Bronchial epithelial cell (primary cell): Measurements from ENCODE around the gene TRIM31. TPM values are rescaled to one million over a fixed set of nuclear protein-coding genes. Genes with fewer than 3 reads are reported as not detected.

ENCODE experiments used
- DNase-seq: peaks from one replicate; pipeline ENCODE4 v3.0.0-alpha.2; 2010; ENCODE audit warnings: low read depth
- FAIRE-seq: peaks from 2 replicates; lab custom pipeline; 2011; peaks lifted over from hg19 to GRCh38; lab: Jason Lieb, UNC
- H3K27me3 ChIP-seq: 2 replicates; pipeline ENCODE4 v1.5.1; 2011; ENCODE audit warnings: low read length; ENCODE audit not compliant: control insufficient read depth, insufficient read depth
- H3K36me3 ChIP-seq: 2 replicates; pipeline ENCODE4 v1.5.1; 2011; ENCODE audit warnings: low read length; ENCODE audit not compliant: control insufficient read depth, insufficient read depth
- H3K4me3 ChIP-seq: 2 replicates; pipeline ENCODE4 v1.5.1; 2011; ENCODE audit warnings: mild to moderate bottlenecking, low read depth, low read length, control low read depth
- total RNA-seq: library from RNA; depleted of rRNA; stranded (reverse); fragments of >200 nt; gene quantifications from 2 replicates; pipeline ENCODE4 v1.2.1, GENCODE V29; 2014
- TF ChIP-seq, protein P1 (sequence below): IDR thresholded peaks from 2 replicates; pipeline ENCODE4 v1.5.1; 2011; ENCODE audit warnings: mild to moderate bottlenecking, moderate library complexity, low read length, control low read depth, inconsistent platforms; ENCODE audit not compliant: insufficient read depth, severe bottlenecking

The TRIM31 gene
- total RNA-seq, 1 donor from 2014 or later, result not detected

DNA sequence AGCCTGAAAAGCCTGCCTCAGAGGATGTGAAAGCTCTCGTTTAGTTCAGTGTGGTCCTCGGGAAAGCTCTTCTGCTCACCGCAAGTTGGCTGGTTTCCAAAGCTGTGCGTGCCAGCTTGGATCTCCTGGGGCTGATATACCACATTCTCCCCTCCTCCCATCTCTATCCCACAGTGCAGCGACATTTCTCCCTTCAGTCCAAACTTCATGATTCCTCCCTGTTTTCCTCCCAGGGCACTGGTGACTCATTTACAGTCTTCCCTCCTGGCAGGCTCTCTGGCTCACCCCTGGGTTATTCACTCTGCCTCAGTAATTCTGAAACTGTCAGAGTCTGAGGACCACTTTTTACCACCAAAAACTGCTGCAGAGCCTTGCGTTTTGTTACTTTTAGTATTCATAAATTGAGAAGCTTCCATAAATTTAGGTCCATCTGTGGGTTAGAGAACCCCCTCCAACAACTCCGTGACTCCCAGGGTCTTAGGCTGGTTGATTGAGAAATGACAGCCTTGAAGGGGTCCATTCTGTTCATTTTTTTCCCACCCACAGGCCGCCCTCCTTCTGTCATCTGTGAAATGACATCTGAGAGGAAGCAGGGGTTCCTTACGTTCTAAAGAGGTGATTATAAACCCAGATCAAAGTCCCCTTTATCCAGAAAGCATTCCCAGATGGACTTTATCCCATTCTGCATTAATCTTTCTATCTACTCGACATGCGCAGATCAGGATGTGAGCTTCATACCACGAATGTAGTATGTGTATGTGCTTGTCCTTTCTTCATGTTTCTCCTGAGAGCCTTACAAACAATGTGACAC lies 42.0 kb upstream of the TRIM31 start:
- Histone ChIP-seq H3K27me3 (no peaks in the 10 kb centered on the region), H3K36me3 (no peaks in the 10 kb centered on the region), H3K4me3 (no peak overlapping the region)
- DNase-seq (peak; percentile 69), FAIRE-seq (no peak)
- TF ChIP-seq, protein P1, sequence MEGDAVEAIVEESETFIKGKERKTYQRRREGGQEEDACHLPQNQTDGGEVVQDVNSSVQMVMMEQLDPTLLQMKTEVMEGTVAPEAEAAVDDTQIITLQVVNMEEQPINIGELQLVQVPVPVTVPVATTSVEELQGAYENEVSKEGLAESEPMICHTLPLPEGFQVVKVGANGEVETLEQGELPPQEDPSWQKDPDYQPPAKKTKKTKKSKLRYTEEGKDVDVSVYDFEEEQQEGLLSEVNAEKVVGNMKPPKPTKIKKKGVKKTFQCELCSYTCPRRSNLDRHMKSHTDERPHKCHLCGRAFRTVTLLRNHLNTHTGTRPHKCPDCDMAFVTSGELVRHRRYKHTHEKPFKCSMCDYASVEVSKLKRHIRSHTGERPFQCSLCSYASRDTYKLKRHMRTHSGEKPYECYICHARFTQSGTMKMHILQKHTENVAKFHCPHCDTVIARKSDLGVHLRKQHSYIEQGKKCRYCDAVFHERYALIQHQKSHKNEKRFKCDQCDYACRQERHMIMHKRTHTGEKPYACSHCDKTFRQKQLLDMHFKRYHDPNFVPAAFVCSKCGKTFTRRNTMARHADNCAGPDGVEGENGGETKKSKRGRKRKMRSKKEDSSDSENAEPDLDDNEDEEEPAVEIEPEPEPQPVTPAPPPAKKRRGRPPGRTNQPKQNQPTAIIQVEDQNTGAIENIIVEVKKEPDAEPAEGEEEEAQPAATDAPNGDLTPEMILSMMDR, result no peak

DNA sequence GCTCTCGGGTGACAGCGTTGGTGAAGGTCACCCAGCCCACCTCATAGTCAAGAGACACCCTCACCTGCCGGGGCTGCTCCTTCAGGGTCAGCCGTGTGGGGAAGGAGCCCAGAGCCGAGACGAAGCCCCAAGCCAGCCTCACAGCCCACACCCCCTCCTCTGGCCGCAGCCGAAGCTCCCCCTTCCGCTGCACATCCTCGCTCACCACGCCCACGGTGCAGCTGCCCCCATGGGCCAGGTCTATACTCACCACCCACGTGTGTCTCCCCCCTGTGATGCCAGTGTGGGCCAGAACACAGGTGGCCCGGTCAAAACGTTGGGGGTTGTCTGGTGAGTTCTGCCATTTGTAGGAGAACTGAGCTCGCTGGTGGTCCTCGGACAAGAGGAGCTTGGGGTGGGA lies 41.2 kb upstream of the TRIM31 start:
- TF ChIP-seq, protein P1, result no peak
- Histone ChIP-seq H3K36me3 (no peaks in the 10 kb centered on the region), H3K4me3 (no peak overlapping the region), H3K27me3 (no peaks in the 10 kb centered on the region)
- DNase-seq, result no peak
- no peak for FAIRE-seq

DNA sequence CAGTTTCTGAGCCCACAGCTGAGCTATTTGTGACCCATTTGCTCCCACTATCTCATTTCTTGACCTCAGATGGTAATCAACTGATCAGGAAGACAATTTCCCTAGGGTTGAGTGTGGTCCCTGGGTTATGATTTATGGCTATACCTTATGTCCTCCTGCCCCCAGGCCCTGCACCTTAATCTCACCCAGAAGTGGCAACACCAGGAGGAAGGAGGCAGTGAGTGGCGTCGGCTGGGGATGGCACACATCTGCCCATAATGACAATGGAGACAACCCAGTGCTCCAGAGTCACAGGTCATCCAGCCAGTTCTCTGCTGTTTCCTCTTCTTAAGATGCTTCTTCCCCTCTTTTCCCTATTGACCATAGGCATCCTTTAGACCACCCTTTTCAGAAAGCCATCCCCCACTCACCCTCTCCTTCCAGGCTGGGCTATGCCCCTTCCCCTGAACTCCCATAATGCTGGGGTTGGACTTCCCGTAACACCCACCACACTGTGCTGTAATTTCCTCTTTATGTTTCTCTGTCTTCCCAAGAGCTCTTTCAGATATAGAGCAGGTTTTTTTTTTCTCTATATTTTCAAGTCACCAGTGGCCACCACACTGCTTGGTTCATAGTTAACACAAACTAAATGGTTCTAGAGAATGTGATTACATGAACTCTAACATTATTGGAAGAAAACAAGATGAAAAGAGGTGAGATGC lies 40.2 kb upstream of the TRIM31 start:
- Histone ChIP-seq H3K27me3 (no peaks in the 10 kb centered on the region), H3K4me3 (no peak overlapping the region), H3K36me3 (no peaks in the 10 kb centered on the region)
- FAIRE-seq (no peak), DNase-seq (no peak)
- TF ChIP-seq, protein P1, result no peak

DNA sequence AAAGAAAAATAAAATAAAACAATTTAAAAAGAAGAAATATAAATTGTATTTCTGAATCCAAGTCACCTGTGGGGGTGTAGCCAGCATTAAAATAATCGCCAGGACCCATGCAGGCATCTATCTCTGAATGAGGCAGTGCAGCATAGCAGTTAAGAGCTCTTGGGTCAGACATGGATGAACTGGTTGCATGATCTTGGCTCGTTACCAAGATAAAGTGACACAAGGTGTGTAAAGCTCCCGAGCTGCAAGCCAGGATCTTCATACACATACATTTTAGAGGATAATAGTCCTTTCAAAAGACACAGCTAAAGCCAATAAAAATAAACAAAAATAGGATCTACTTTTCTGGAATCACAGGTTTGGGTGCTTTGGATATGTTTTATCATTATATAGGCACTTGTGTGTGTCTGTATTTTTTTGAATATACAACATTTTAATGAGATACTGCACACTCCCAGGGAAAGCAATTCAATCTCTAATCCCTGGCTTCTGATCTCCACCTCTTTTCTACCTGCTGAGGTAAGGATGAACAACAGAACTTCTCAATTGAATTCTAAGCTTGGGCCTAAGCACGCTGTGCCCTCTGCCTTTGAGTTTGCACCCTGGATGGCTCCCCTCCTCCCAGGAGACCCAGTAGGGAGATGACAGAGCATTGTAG lies 39.3 kb upstream of the TRIM31 start:
- Histone ChIP-seq H3K4me3 (no peak overlapping the region), H3K27me3 (no peaks in the 10 kb centered on the region), H3K36me3 (no peaks in the 10 kb centered on the region)
- no peak for FAIRE-seq
- DNase-seq, result no peak
- TF ChIP-seq, protein P1, result no peak

DNA sequence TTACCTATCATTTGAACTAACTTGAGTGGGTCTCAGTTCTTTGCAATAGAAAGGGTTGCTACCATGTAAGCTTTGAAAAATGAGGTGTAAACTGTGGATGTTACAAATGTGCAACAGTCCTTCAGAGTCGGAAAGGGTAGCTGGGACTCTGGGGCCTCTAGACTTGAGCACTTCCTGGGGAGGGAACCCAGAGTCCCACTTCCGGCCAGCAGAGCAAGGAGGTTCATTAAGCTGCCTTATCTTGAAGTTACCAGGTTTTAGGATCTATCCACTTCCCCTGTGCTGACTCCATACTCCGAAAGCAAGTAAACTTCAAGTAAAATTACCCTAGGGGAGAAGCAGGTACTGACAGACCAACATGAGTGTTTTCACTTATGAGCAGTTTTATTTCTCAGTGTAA lies 38.7 kb upstream of the TRIM31 start:
- Histone ChIP-seq H3K36me3 (no peaks in the 10 kb centered on the region), H3K4me3 (no peak overlapping the region), H3K27me3 (no peaks in the 10 kb centered on the region)
- TF ChIP-seq, protein P1, result no peak
- FAIRE-seq, result no peak
- DNase-seq, result no peak
